Stomach (tissue), 4 donors: ENCODE results near the gene RAD51AP1.

Experiments
- EP300 ChIP-seq: sonication (generic); formaldehyde crosslinking; IDR thresholded peaks from one replicate; pipeline ENCODE4 v1.6.1; 2017; ENCODE audit warnings: antibody characterized with exemption
- POLR2A ChIP-seq, 4 donors: fragments of 450-650 bp; IDR thresholded peaks; one replicate each; pipeline ENCODE4 v1.6.1; 2016; ENCODE audit warnings: antibody characterized with exemption in 4 of 4, control low read depth in 2 of 4, mild to moderate bottlenecking in 1 of 4, moderate library complexity in 1 of 4
- POLR2AphosphoS5 ChIP-seq, 3 donors: sonication (generic); formaldehyde crosslinking; IDR thresholded peaks; one replicate each; pipeline ENCODE4 v1.6.1; 2016; ENCODE audit warnings: antibody characterized with exemption in 3 of 3
- TF ChIP-seq, protein P1 (sequence below), 7 experiments: fragments of 450-650 bp in 4 of 7; fragments of 200-600 bp in 3 of 7; sonication (generic) in 3 of 7; IDR thresholded peaks; one replicate each; pipeline ENCODE4 v1.5.1; 2016 to 2019; ENCODE audit warnings: antibody characterized with exemption in 7 of 7, control low read depth in 2 of 7, mild to moderate bottlenecking in 1 of 7

GRCh38 chr12:4591180-4591687 is 52.5 kb downstream of the RAD51AP1 start:
- TF ChIP-seq, protein P1, sequence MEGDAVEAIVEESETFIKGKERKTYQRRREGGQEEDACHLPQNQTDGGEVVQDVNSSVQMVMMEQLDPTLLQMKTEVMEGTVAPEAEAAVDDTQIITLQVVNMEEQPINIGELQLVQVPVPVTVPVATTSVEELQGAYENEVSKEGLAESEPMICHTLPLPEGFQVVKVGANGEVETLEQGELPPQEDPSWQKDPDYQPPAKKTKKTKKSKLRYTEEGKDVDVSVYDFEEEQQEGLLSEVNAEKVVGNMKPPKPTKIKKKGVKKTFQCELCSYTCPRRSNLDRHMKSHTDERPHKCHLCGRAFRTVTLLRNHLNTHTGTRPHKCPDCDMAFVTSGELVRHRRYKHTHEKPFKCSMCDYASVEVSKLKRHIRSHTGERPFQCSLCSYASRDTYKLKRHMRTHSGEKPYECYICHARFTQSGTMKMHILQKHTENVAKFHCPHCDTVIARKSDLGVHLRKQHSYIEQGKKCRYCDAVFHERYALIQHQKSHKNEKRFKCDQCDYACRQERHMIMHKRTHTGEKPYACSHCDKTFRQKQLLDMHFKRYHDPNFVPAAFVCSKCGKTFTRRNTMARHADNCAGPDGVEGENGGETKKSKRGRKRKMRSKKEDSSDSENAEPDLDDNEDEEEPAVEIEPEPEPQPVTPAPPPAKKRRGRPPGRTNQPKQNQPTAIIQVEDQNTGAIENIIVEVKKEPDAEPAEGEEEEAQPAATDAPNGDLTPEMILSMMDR (IDR thresholded peaks at IDR 0.05) = no peak
- TF ChIP-seq POLR2AphosphoS5 (IDR thresholded peaks at IDR 0.05) (no peak), POLR2A (IDR thresholded peaks at IDR 0.05) (no peak), EP300 (no peak)
